DOHH2 (cell line): ENCODE data around the gene CFAP107.

Experiments used
- H3F3A ChIP-seq: fragments of 200-600 bp; sonication (generic), shearing (Covaris generic); 2 replicates; pipeline ENCODE4 v1.6.0; 2016; ENCODE audit warnings: antibody characterized with exemption, mild to moderate bottlenecking; ENCODE audit not compliant: control insufficient read depth, insufficient read depth
- H3K27ac ChIP-seq: fragments of 200-600 bp; sonication (generic); 2 replicates; pipeline ENCODE4 v1.5.1; 2014; ENCODE audit warnings: low read depth, mild to moderate bottlenecking, low read length, moderate library complexity
- H3K27me3 ChIP-seq: fragments of 200-600 bp; sonication (generic); 2 replicates; pipeline ENCODE4 v1.6.1; 2014; ENCODE audit warnings: mild to moderate bottlenecking, low read length, mixed read lengths; ENCODE audit not compliant: control insufficient read depth
- H3K36me3 ChIP-seq: fragments of 200-600 bp; sonication (generic); 2 replicates; pipeline ENCODE4 v1.6.1; 2014; ENCODE audit warnings: mild to moderate bottlenecking, low read length, moderate library complexity, mixed read lengths; ENCODE audit not compliant: control insufficient read depth
- H3K4me1 ChIP-seq: fragments of 200-600 bp; sonication (generic); 2 replicates; pipeline ENCODE4 v1.6.1; 2014; ENCODE audit warnings: mild to moderate bottlenecking, low read length, mixed read lengths; ENCODE audit not compliant: control insufficient read depth
- H3K4me2 ChIP-seq: fragments of 200-600 bp; sonication (generic); 2 replicates; pipeline ENCODE4 v1.6.0; 2014; ENCODE audit warnings: mild to moderate bottlenecking, low read length, moderate library complexity
- H3K4me3 ChIP-seq: fragments of 200-600 bp; sonication (generic); 2 replicates; pipeline ENCODE4 v1.5.1; 2014; ENCODE audit warnings: mild to moderate bottlenecking, low read length, mixed read lengths
- H3K79me2 ChIP-seq: fragments of 200-600 bp; sonication (generic); 2 replicates; pipeline ENCODE4 v1.6.1; 2014; ENCODE audit warnings: mild to moderate bottlenecking, low read length, mixed read lengths; ENCODE audit not compliant: control insufficient read depth
- H3K9me2 ChIP-seq: fragments of 200-600 bp; sonication (generic); replicated peaks from 2 replicates; pipeline ENCODE4 v1.6.1; 2014; ENCODE audit warnings: mild to moderate bottlenecking, low read length, mixed read lengths; ENCODE audit not compliant: control insufficient read depth
- H3K9me3 ChIP-seq: fragments of 200-600 bp; sonication (generic); 2 replicates; pipeline ENCODE4 v1.6.1; 2014; ENCODE audit warnings: antibody characterized with exemption, low read length, mixed read lengths; ENCODE audit not compliant: control insufficient read depth, insufficient read depth
- H4K20me1 ChIP-seq: fragments of 200-600 bp; sonication (generic); 2 replicates; pipeline ENCODE4 v1.6.0; 2014; ENCODE audit warnings: low read depth, mild to moderate bottlenecking, antibody characterized with exemption, low read length, moderate library complexity; ENCODE audit not compliant: control insufficient read depth, insufficient read depth
- EZH2phosphoT487 ChIP-seq: fragments of 200-600 bp; sonication (generic); IDR thresholded peaks from 2 replicates; pipeline ENCODE4 v1.6.1; 2017; ENCODE audit warnings: borderline replicate concordance, mild to moderate bottlenecking, antibody characterized with exemption, low read length, moderate library complexity, mixed read lengths
- TF ChIP-seq, protein P1 (sequence below): fragments of 200-600 bp; sonication (generic); IDR thresholded peaks from one replicate; pipeline ENCODE4 v1.5.1; 2014; ENCODE audit warnings: antibody characterized with exemption, mild to moderate bottlenecking, low read depth, low read length; ENCODE audit not compliant: poor library complexity, severe bottlenecking

The CFAP107 gene

DNA sequence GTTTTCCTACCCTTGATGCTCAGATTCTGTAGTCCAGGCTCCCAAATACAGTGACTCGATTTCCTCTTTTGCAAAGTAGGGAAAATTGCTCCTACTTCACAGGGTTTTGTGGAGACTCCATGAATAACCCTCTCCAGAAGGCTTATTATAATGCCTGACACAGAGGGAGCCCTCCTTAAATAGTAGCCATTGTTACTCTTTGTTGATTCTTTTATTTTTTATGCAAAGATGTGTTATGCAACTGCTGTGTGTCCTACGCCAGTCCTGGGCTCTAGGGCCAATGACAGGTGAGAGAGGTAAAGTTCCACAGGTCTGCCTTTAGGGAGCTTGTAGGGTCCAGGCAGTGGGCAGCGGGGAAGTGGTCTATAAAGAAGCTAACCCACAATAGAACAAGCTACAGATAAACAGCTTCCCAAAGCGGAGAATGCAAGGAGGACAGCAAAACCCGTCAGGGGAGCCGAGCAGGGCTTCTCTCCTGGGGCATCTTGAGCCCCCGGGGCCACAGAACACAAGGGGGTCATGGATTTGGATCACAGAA is 28.6 kb upstream of the CFAP107 start:
- no peak overlapping the region for H3K4me2 ChIP-seq
- H3K27me3 ChIP-seq: no peaks in the 10 kb centered on the region
- H3K9me2 ChIP-seq: no peaks in the 10 kb centered on the region
- H3K36me3 ChIP-seq: no peaks in the 10 kb centered on the region
- no peaks in the 10 kb centered on the region for H3K9me3 ChIP-seq
- H3K27ac ChIP-seq: no peak overlapping the region
- H3K79me2 ChIP-seq: no peaks in the 10 kb centered on the region
- no peak for TF ChIP-seq EZH2phosphoT487
- TF ChIP-seq, protein P1, sequence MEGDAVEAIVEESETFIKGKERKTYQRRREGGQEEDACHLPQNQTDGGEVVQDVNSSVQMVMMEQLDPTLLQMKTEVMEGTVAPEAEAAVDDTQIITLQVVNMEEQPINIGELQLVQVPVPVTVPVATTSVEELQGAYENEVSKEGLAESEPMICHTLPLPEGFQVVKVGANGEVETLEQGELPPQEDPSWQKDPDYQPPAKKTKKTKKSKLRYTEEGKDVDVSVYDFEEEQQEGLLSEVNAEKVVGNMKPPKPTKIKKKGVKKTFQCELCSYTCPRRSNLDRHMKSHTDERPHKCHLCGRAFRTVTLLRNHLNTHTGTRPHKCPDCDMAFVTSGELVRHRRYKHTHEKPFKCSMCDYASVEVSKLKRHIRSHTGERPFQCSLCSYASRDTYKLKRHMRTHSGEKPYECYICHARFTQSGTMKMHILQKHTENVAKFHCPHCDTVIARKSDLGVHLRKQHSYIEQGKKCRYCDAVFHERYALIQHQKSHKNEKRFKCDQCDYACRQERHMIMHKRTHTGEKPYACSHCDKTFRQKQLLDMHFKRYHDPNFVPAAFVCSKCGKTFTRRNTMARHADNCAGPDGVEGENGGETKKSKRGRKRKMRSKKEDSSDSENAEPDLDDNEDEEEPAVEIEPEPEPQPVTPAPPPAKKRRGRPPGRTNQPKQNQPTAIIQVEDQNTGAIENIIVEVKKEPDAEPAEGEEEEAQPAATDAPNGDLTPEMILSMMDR: no peak
- no peaks in the 10 kb centered on the region for H4K20me1 ChIP-seq
- H3K4me1 ChIP-seq: no peaks in the 10 kb centered on the region
- no peak overlapping the region for H3K4me3 ChIP-seq
- H3F3A ChIP-seq: no peaks in the 10 kb centered on the region

DNA sequence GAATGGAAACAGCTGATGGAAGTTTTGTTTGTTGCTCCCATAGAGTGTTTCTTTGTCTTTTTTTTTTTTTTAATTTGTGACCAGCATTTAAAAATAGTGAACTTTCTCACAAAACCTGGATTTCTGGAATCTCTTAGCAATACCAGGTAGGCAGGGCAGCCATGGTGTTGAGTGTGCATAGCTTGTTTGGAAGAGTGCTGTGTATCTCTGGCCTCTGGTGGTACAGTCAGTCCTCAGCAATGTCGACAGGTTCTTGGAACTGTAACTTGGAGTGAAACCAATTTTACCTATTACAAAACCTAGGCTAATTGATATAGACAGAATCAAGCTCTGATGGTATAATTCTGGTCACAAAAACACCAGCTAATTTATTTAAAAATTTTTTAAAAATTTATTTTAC is 23.4 kb upstream of the CFAP107 start:
- Histone ChIP-seq H3K27ac (no peak overlapping the region), H3K4me2 (no peak overlapping the region), H3K4me1 (no peaks in the 10 kb centered on the region), H4K20me1 (no peaks in the 10 kb centered on the region), H3K79me2 (no peaks in the 10 kb centered on the region), H3K36me3 (no peaks in the 10 kb centered on the region), H3K9me2 (no peaks in the 10 kb centered on the region), H3K27me3 (no peaks in the 10 kb centered on the region), H3K9me3 (no peaks in the 10 kb centered on the region), H3F3A (no peaks in the 10 kb centered on the region), H3K4me3 (no peak overlapping the region)
- no peak for TF ChIP-seq EZH2phosphoT487
- TF ChIP-seq, protein P1: no peak

DNA sequence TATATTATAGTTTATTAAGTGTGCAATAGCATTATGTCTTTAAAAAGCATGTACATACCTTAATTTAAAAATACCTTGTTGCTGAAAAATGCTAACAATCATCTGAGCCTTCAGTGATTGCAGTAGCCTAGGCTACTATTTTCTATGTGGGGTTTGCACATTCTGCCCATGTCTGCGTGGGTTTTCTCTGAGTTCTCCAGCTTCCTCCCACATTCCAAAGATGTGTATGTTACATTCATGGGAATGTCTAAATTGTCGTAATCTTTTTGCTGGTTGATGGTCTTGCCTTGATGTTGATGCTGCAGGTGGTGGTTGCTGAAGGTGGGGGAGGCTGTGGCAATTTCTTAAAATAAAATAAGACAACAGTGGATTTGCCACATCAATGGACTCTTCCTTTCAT is 17.6 kb upstream of the CFAP107 start:
- no peaks in the 10 kb centered on the region for H3K27me3 ChIP-seq
- no peaks in the 10 kb centered on the region for H3K9me3 ChIP-seq
- no peak overlapping the region for H3K4me3 ChIP-seq
- H3F3A ChIP-seq: no peaks in the 10 kb centered on the region
- no peak overlapping the region for H3K4me2 ChIP-seq
- no peaks in the 10 kb centered on the region for H3K9me2 ChIP-seq
- H3K79me2 ChIP-seq: no peaks in the 10 kb centered on the region
- TF ChIP-seq EZH2phosphoT487: no peak
- TF ChIP-seq, protein P1: no peak
- no peaks in the 10 kb centered on the region for H3K4me1 ChIP-seq
- no peak overlapping the region for H3K27ac ChIP-seq
- no peaks in the 10 kb centered on the region for H4K20me1 ChIP-seq
- no peaks in the 10 kb centered on the region for H3K36me3 ChIP-seq
